CD4-positive, alpha-beta T cell treated with Interleukin-10 for 1 hour (primary cell): Measurements from ENCODE around the gene OR8G1.
"Not testable (repeated sequence)": the region's sequence is repeated elsewhere in the genome, so short reads cannot be mapped to it uniquely, and the experiment has no call there.

Source experiments
- DNase-seq: peaks from one replicate; pipeline ENCODE4 v3.0.0-alpha.2; 2020

OR8G1 gene, protein sequence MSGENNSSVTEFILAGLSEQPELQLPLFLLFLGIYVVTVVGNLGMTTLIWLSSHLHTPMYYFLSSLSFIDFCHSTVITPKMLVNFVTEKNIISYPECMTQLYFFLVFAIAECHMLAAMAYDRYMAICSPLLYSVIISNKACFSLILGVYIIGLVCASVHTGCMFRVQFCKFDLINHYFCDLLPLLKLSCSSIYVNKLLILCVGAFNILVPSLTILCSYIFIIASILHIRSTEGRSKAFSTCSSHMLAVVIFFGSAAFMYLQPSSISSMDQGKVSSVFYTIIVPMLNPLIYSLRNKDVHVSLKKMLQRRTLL

DNA sequence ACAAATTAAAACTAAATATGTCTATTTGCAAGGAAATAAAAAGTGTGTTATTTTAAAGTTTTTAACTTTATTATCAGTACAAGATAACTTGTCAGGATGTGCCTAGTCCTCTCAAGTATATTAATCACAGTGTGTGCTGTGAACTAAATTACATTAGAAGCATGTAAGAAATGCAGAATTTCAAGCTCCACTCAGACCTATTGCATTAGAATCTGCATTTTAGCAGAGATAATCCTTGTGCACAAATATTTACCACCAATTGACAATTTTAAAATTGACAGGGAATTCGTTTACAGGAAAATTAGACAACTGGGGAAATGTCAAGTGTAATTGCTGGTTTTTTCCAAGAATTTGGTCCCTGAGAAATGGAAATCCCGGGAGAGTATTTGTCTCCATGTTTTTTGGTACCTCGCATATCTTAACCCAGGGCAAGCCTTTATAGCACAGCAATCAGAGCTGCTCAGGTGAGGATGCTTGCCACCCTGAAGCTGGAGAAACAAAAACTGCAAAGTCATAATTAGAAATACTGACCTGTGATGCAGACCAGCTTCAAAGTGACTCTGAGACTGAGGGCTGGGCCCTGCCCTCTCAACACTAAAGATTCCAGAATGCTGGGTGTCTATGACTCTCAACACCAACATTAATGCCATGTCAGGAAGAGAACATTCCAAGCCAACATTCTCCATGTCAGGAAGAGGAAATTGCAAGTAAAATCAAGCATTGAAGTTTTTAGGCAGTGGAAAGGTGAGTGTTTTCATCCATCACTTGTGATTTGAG lies at the start of gene OR8G1:
Gene OR8G1, plus strand, starts transcription at position 475 of the 777 bp plus-strand sequence. CDS start 8,581 bp downstream, outside the sequence.
- no peak for DNase-seq

DNA sequence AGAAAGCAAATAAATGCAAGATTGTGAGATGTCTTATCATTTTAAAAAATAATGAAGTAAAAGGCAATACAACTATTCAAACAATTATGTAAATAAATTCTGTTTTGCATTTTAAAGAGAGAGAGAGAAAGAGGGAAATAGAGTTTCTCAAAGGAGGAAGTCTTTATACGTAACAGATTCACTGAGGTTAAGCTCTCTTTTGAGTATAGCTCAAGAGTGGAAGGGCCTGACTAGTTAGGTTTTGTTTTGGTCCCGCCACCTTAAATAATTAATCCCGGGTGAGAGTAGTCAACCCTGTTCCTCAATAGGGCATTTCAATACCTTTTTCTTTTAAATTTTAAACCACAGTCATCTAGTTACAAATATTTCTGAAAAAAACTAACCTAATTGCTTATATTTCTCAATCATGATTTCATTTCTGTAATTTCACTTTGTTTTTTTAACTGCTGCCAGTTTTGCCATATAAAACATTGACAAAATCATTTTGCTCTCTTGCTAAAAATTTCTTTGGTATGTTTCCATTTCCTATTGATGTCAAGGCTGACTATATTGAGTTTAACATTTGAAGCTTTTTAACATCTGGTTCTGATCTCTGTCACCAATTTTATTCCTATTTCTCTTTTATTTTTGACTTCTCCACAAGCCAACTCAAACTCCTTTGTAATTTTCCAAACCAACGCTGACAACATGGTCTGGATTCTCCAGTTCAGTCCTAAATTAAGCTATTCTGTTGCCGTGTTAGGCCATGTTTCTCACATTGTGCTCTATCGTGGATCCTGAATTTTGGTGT lies 47.5 kb upstream of the OR8G1 start:
- DNase-seq = no peak

DNA sequence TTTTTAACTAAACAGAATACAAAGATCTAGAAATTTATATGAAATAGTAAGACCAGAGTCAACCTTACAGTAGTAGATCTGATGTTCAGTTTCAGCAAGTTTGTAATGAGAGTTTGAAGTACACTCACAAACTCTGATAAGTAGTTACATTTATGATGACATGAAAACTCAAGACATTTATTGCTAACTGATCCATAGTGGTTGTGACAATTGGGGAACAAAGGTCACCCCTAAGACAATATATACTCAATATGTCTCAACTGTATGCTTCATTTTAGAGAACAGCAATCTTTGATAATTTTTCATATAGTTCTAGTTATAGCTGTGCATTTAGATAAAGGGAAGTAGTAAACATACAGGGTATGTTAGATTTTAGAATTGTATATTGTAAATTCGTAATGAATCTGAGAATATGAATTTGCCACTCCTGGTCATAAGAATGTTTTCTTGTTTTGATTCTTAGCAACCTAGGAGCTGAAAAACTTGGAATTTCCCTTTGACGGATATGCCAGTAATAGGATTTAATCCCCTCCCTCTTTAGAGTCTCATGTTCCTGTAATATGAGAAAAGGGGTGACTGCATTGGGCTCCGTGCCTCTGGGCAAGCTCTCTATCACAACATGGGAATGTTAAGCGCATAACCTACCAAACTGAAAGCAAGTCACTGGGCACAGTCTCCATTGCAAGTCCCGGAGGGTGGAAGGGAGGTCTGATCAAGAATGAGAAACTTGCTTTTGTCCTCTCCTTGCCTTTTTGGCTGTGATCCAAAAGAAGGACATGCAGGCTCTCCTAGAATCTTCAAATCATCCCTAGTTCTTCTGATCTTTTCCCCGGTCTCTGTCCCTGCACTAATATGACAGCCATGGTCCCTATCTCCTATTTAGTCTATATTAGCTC lies 46.4 kb upstream of the OR8G1 start:
- DNase-seq = no peak

DNA sequence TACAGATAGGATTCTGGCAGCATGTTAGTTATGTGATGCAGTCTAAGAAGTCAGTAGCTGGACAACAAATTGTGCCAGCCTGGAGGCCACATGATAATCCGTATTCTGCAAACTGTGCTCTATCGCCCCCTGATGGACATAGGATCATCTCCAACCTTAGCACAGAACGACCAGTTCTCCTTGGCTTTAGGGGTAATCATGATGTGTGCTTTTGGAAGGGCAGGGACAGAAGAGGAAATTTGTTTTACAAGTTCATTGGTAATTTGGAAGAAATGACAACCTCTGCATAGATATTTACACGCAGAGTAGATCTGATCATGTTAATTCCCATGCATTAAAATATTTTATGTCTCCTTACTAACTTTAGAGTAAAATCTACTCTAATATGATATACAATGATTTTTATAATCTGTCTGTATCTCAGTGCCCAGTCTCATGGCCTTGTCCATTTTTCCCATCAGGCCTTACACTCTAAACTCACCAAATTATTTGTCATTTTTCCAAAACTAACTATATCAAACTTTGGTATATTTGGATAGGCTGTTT lies 45.6 kb upstream of the OR8G1 start:
- peak; percentile 33 for DNase-seq

DNA sequence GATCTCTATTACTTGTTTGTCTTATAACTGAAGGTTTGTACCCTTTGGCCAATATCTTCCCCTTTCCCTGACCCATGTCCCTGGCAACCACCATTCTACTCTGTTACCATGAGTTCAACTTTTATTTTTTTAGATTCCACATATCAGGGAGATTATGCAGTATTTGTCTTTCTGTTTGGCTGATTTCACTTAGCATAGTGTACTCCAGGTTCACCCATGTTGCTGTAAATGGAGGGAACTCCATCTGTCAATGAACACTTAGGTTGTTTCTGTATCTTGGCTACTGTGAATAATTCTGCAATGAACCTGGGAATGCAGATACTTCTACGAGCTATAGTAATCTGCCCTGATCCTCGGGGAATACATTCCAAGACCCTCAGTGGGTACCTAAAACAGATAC lies 42.9 kb upstream of the OR8G1 start:
- DNase-seq = no peak

DNA sequence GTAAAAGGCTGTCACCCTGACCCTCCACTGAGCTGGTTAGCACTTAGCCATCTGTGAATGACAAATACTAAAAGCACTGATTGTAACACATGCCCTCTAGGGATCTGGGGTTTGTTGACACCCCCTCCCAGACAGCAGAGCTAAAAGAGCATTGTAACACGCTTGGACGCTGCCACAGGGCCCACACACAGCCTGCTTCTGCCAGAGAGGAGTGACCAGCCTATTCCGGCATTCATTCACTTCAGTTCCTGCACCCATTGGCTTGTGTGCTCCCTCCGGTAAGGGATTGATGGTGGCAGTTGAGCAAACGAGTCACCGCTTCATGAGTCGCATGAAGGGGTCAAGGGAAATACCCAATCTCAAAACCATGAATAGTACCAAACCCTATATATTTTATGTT lies 42.0 kb upstream of the OR8G1 start:
- DNase-seq = no peak

DNA sequence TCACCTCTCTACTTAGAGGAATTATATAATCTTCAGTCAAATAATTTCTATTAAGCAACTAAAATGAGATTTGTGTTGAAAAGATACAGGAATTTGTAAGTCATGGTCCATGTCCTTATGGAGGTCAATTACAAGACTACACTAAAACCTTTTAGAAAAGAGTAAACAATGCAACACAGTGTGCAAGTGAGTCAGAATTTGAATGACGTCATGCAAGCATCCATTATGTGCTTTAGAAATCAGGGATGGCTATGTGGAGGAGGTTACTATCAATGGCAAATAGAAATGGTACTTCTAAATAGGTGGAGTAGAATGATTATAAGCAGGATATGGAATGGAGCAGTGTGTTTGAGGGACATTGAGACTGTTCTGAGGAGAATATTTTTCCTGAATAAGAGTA lies 41.2 kb upstream of the OR8G1 start:
- no peak for DNase-seq

DNA sequence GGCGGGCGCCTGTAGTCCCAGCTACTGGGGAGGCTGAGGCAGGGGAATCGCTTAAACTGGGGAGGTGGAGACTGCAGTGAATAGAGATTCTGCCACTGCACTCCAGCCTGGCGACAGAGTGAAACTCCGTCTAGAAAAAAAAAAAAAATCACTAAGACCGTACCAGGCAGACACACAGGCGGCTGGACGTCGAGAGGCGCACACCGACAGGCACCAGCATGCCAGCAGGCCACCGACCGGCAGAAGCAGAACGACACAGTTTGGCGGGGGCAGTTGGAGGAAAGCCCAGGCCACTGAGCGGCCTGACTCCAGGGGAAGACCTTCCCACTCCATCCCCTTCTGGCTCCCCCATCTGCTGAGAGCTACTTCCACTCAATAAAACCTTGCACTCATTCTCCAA lies 40.2 kb upstream of the OR8G1 start:
- no peak for DNase-seq

DNA sequence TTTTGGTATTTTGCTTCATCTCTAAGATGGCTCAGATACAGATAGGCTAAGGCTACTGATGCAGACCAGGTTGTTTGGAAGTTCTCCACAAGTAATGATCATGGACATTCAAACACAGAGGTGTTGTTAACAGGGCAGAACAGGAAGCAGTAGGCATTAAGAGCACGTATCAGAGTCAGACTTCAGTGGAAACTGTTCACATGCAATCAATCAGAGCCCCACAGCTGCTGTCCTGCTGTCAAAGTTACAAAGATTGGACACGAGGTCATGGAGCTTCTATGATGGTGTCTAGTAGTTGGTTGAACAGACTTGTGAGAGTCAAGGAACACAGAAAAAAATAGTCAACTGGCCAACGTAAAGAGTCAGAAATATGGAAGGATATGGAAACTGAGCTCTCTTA lies 37.9 kb upstream of the OR8G1 start:
- no peak for DNase-seq

DNA sequence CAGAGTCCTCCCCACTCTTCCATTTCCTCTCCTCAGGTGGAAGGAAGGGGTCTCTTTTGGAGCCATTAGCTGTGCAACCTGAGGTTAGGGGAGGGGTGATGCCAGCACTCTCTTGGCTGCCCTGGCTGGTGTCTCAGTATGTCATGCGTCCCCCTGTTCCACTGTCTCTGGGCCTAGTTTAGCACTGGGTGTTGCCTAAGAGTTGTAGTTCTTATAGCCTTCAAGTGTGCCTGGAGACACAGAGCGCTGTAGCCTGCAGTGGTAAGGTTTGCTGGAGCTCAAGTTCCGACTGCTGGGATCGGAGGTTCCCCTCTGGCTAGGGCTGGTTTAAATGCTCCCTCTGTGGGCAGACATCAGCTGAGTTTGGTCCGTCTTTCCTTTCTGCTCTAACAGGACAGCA lies 36.9 kb upstream of the OR8G1 start:
- no peak for DNase-seq

DNA sequence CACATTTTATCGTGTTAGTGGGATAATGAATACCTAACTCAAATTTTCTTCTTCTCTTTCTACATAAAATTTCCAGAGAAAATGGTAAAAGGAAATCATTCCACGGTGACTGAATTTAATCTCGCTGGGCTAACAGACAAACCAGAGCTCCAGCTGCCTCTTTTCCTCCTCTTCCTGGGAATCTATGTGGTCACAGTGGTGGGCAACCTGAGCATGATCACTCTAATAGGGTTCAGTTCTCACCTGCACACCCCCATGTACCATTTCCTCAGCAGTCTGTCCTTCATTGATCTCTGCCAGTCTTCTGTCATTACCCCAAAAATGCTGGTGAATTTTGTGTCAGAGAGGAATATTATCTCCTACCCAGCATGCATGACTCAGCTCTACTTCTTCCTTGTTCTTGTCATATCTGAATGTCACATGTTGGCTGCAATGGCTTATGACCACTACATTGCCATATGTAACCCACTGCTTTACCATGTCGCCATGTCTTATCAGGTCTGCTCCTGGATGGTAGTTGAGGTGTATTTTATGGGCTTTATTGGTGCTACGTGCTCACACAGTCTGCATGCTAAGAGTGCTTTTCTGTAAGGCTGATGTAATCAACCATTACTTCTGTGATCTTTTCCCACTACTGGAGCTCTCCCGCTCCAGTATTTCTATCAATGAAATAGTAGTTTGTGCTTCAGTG lies 33.6 kb upstream of the OR8G1 start:
- DNase-seq = no peak

DNA sequence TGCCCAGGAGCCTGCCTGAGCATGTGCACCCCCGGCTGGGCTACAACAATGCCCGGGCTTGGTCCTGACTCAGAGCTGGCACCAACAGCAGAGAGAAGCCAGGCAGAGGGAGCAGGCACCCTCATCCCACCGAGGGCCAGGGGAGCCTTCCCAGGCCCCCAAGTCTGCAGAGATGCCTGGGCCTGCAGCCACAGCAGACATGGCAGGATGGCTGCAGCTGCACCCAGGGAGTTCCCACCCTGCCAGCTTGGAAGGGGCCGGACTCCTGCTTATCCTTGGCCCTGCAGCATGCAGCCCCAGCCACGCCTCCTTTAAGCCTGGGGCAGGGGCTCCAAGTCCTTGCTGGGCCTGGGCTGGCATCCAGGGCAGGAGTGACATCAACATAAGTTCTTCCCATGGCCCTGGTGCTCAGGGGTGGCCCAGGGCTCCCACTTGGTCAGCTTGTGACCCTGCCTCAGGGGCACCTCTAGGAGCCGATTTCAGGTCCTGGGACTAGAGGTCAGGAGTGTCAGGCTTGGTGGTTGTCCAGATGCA lies 31.0 kb upstream of the OR8G1 start:
- no peak for DNase-seq

DNA sequence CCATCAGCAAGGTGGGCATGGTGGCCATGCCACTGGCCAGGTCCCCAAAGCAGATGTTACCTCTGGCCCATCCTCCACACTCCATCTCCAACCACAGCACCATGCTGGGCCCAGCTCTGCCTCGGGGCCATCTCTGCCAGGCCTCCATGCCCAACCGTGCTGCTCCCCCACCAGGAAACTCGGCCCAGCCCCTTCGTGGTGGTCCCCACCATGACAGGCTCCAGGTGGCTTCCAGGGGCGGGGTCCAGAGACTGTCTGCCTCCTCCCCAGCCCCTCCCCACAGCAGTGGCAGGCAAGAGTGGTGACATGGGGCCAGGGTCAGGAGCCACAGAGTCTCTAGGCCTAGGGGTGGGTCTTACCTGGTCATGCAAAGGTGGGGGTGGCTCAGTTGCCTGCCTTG lies 30.5 kb upstream of the OR8G1 start:
- no peak for DNase-seq

DNA sequence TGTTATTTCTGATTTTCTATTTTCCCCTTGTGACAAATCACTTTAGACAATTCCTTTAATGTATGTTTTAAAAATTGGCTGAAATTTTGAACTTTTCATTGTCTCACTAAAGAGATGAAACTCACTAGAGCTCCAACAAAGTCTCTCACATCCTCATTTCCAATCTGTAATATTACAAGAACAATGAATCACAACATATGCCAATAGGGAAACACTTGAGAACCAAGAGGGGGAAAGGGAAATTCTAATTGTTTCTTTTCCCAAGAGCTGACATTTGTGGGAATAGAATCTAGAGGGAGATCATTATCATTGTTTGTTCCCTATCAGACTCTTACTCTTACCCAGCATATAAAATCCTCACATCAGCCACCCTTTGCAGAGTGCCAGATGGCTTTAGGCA lies 29.6 kb upstream of the OR8G1 start:
- no peak for DNase-seq

DNA sequence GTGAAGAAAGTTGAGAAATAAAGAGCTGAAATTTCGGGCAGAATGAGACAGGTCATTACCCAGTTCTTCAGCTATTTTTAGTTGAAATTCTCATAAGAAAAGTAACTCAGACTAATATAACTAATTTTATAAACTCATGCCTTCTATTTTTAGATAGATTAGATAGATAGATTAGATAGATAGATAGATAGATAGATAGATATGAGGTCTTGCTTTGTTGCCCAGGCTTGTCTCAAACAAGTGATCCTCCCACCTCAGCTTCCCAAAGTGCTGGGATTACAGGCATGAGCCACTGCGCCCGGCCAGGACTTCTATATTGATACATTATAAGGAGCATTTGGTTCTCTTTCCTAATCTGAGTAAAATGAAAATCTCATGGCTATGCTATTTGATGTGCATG lies 26.9 kb upstream of the OR8G1 start:
- no peak for DNase-seq

DNA sequence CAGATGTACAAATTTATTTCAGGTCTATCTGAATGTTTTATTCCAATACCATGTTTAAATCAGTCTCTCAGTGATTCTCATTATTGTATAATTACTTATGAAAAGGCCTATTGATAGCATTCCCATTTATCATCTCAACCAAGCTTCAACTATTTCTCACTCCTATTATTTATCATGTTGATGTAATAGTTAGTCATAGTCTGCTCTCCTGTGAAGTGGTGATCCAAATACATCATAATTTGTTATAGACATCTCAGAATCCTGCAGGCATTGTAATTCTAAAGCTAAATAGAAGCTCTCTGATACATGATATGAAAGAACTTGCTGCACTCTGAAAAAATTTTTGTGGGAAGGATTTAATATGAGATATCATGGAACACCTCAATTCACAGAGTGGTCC lies 21.8 kb upstream of the OR8G1 start:
- DNase-seq = no peak

DNA sequence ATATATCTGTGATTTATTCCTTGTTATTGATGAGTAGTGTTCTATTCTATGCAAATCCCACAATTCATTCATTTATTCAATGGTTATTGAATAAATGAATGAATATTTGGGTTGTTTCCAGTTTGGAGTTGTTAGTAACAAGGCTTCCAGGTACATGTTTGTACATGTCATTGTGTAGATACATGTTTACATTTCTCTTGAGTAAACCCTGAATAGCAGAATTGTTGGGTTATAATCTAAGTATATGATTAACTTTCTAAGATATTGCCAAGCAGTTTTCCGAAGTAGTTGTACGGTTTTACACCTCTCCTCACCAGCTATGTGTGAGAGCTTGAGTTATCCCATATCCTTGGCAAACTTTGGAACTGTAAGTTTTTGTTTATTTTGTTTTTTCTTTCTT lies 18.5 kb upstream of the OR8G1 start:
- DNase-seq = no peak

DNA sequence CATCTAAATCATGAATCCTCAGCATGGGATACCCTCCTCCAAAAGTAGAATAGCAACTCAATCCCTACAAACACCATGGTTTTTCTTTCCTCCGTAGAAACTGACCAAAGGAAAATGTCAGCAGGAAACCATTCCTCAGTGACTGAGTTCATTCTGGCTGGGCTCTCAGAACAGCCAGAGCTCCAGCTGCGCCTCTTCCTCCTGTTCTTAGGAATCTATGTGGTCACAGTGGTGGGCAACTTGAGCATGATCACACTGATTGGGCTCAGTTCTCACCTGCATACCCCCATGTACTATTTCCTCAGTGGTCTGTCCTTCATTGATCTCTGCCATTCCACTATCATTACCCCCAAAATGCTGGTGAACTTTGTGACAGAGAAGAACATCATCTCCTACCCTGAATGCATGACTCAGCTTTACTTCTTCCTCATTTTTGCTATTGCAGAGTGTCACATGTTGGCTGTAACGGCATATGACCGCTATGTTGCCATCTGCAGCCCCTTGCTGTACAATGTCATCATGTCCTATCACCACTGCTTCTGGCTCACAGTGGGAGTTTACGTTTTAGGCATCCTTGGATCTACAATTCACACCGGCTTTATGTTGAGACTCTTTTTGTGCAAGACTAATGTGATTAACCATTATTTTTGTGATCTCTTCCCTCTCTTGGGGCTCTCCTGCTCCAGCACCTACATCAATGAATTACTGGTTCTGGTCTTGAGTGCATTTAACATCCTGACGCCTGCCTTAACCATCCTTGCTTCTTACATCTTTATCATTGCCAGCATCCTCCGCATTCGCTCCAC lies 16.1 kb upstream of the OR8G1 start:
- DNase-seq = not testable (repeated sequence)

DNA sequence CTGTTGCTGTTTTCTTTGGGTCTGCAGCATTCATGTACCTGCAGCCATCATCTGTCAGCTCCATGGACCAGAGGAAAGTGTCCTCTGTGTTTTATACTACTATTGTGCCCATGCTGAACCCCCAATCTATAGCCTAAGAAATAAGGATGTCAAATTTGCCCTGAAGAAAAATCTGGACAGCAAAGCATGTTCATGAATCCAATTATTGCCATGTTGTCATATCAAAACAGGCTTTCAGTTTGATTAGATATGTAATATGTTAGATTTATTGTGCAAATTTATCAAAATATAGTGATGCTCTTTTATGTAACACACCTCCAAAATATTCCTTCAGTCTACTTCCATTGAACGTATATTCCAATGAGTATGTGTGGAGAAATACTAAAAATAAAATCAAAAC lies 15.4 kb upstream of the OR8G1 start:
- DNase-seq = no peak

DNA sequence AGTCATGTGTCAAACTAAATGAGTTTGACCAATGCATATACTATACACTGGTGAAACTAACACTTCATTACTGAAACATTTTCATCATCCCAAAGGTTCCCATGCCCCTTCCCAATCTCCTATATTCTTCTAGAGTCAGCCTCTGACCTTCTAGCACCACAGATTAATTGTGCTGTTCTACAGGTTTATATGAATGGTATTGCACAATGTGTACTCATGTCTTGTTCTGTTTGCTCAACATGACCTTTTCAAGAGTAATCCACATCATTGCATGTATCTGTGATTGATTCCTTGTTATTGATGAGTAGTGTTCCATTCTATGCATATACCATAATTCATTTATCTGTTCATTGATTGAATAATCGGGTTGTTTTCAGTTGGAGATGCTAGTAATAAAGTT lies 7.5 kb upstream of the OR8G1 start:
- DNase-seq = no peak

DNA sequence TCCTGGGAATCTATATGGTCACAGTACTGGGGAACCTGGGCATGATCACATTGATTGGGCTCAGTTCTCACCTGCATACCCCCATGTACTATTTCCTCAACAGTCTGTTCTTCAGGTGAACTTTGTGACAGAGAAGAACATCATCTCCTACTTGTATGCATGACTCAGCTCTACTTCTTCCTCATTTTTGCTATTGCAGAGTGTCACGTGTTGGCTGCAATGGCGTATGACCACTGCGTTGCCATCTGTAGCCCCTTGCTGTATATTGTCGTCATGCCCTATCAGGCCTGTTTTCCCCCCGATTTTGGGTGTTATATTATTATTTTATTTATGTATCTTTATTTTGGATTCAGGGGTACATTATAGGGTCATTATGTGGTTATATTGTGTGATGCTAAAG lies 2.4 kb upstream of the OR8G1 start:
- no peak for DNase-seq
